ENCODE data around the gene RAB22A.
"Not testable (repeated sequence)": the region's sequence is repeated elsewhere in the genome, so short reads cannot be mapped to it uniquely, and the experiment has no call there.

RAB22A gene

GRCh38 chr20:58344741-58345140, 35.2 kb downstream of the RAB22A start:
- DNase-seq (ENCODE audit: low spot score) = no peak

GRCh38 chr20:58349570-58349969, 40.1 kb downstream of the RAB22A start:
- no peak for DNase-seq (ENCODE audit: low spot score)

- DNase-seq (ENCODE audit: low spot score) = no peak
These were observed 43.0 kb downstream of the RAB22A start for GRCh38 chr20:58352468-58352867.

GRCh38 chr20:58359441-58359840, 49.9 kb downstream of the RAB22A start:
- no peak for DNase-seq (ENCODE audit: low spot score)

- DNase-seq (ENCODE audit: low spot score) = no peak
These were observed 51.4 kb downstream of the RAB22A start for GRCh38 chr20:58360936-58361335.

- DNase-seq (ENCODE audit: low spot score) = no peak
These were observed 52.1 kb downstream of the RAB22A start for GRCh38 chr20:58361481-58362205.

GRCh38 chr20:58362206-58362516, 52.6 kb downstream of the RAB22A start:
- no peak for DNase-seq (ENCODE audit: low spot score)

GRCh38 chr20:58362970-58363369, 53.5 kb downstream of the RAB22A start:
- no peak for DNase-seq (ENCODE audit: low spot score)

GRCh38 chr20:58366866-58367265, 57.4 kb downstream of the RAB22A start:
- DNase-seq (ENCODE audit: low spot score) = no peak

- DNase-seq (ENCODE audit: low spot score) = no peak
These were observed 63.3 kb downstream of the RAB22A start for GRCh38 chr20:58372806-58373205.

- DNase-seq (ENCODE audit: low spot score) = not testable (repeated sequence)
These were observed 63.8 kb downstream of the RAB22A start for GRCh38 chr20:58373296-58373695.

- DNase-seq (ENCODE audit: low spot score) = no peak
These were observed 64.7 kb downstream of the RAB22A start for GRCh38 chr20:58374027-58374850.

- DNase-seq (ENCODE audit: low spot score) = no peak
These were observed 65.6 kb downstream of the RAB22A start for GRCh38 chr20:58374906-58375758.

- no peak for DNase-seq (ENCODE audit: low spot score)
These were observed 66.3 kb downstream of the RAB22A start for GRCh38 chr20:58375759-58376352.

GRCh38 chr20:58377017-58377416, 67.5 kb downstream of the RAB22A start:
- no peak for DNase-seq (ENCODE audit: low spot score)

- no peak for DNase-seq (ENCODE audit: low spot score)
These were observed 68.4 kb downstream of the RAB22A start for GRCh38 chr20:58377766-58378401.

GRCh38 chr20:58378704-58379103, 69.2 kb downstream of the RAB22A start:
- no peak for DNase-seq (ENCODE audit: low spot score)

GRCh38 chr20:58381627-58382026, 72.1 kb downstream of the RAB22A start:
- no peak for DNase-seq (ENCODE audit: low spot score)

GRCh38 chr20:58382096-58382495, 72.6 kb downstream of the RAB22A start:
- no peak for DNase-seq (ENCODE audit: low spot score)

- no peak for DNase-seq (ENCODE audit: low spot score)
These were observed 75.3 kb downstream of the RAB22A start for GRCh38 chr20:58384821-58385220.

GRCh38 chr20:58388028-58388601, 78.6 kb downstream of the RAB22A start:
- DNase-seq (ENCODE audit: low spot score) = no peak
